Measurements from ENCODE around the gene CYGB. TPM values are rescaled to one million over a fixed set of nuclear protein-coding genes. Genes with fewer than 3 reads are reported as not detected.
A peak's percentile ranks its signal among the peaks of the same experiment; 100 is the strongest.

CYGB gene
- total and polyA plus RNA-seq, 2 of the 13 experiments (the other 11 are each of a cell fraction or from before 2014, with no cell fraction given) = 18.9 to 27.1 TPM

- TF ChIP-seq CREB1 (IDR thresholded peaks at IDR 0.05) (no peak), CREB1 (CRISPR knock-in tag; IDR thresholded peaks at IDR 0.05) (no peak), AGO1 (IDR thresholded peaks at IDR 0.05; ENCODE audit: low read depth, low read length, poor library complexity, severe bottlenecking) (no peak), ARNT (IDR thresholded peaks at IDR 0.05) (no peak), KLF13 (CRISPR knock-in tag; IDR thresholded peaks at IDR 0.05) (0 out of 2 replicates have a peak, but pooled peaks have one; percentile 37), TBL1XR1 (IDR thresholded peaks at IDR 0.05; ENCODE audit: borderline replicate concordance, low read length, partially characterized antibody) (no peak), ZFAT (CRISPR knock-in tag; conservative IDR thresholded peaks at IDR 0.05) (no peak), CAMTA2 (CRISPR knock-in tag; IDR thresholded peaks at IDR 0.05; ENCODE audit: borderline replicate concordance) (no peak), ARNT2 (CRISPR knock-in tag; IDR thresholded peaks at IDR 0.05; ENCODE audit: low read depth) (peak; percentile 79; the same call in 1 of the 2 replicates), EED (CRISPR knock-in tag; IDR thresholded peaks at IDR 0.05) (peak; percentile 45; the same call in 1 of the 2 replicates), CBX1 (IDR thresholded peaks at IDR 0.05; ENCODE audit: low read depth) (no peak), KDM2A (CRISPR knock-in tag; IDR thresholded peaks at IDR 0.05; ENCODE audit: borderline replicate concordance, low read depth) (peak; percentile 72), PTBP1 (IDR thresholded peaks at IDR 0.05; ENCODE audit: low read depth, low read length, poor library complexity, severe bottlenecking) (no peak), TCF7 (IDR thresholded peaks at IDR 0.05; ENCODE audit: low read depth) (no peak), TOE1 (CRISPR knock-in tag; IDR thresholded peaks at IDR 0.05) (no peak), THAP7 (CRISPR knock-in tag; IDR thresholded peaks at IDR 0.05) (no peak), HNF4A (CRISPR knock-in tag; IDR thresholded peaks at IDR 0.05) (no peak; the same call in 1 of the 2 replicates), MXI1 (IDR thresholded peaks at IDR 0.05; ENCODE audit: borderline replicate concordance, low read depth, low read length) (peak; percentile 61; the same call in 1 of the 3 replicates), MAFG (CRISPR knock-in tag; IDR thresholded peaks at IDR 0.05) (no peak), EZH2 (conservative IDR thresholded peaks at IDR 0.05; ENCODE audit: low read depth, low read length) (no peak), ARNTL (CRISPR knock-in tag; IDR thresholded peaks at IDR 0.05) (no peak), SATB2 (CRISPR knock-in tag; IDR thresholded peaks at IDR 0.05) (no peak), PHF8 (CRISPR knock-in tag; IDR thresholded peaks at IDR 0.05) (no peak), MTA1 (CRISPR knock-in tag; IDR thresholded peaks at IDR 0.05; ENCODE audit: borderline replicate concordance) (peak; percentile 87; the same call in 1 of the 2 replicates), ZNF281 (CRISPR knock-in tag; IDR thresholded peaks at IDR 0.05; ENCODE audit: borderline replicate concordance) (peak; percentile 83), ZNF589 (CRISPR knock-in tag; conservative IDR thresholded peaks at IDR 0.05) (0 out of 2 replicates have a peak, but pooled peaks have one; percentile 6), MATR3 (CRISPR knock-in tag; IDR thresholded peaks at IDR 0.05) (0 out of 2 replicates have a peak, but pooled peaks have one; percentile 63), ZFP62 (CRISPR knock-in tag; IDR thresholded peaks at IDR 0.05) (no peak), CENPX (CRISPR knock-in tag; IDR thresholded peaks at IDR 0.05) (no peak)
Measured at GRCh38 chr17:76497979-76498875, 39.3 kb downstream of the CYGB start (continued).
